ENCODE measurements around the gene PNCK. TPM values are rescaled to one million over a fixed set of nuclear protein-coding genes. Genes with fewer than 3 reads are reported as not detected.

The PNCK gene
- total and polyA plus RNA-seq, 2 of the 13 experiments (the other 11 are each of a cell fraction or from before 2014, with no cell fraction given): 33.1 TPM; not detected in 1

DNA sequence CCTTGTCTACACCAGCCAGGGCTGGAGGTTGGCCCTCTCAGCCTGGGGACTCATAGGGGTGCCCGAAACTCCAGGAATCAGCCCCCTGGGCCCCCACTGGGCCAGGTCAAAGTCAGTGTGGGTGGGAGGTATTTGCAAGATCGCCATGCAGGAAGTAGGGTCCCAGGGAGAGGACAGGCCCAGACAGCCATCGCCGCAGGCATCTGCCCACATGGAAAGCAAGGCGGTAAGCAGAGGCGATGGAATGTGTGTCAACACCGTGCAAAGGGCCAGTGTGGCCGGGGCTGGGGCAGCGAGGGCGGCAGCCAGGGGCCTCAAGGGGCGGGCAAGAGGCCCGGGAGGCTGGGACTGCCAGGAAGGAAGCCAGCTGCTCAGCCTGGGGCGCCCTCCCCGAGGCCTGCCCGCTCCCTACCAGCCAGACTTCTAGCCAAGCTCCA, 45.9 kb downstream of the PNCK start (continued):
- TF ChIP-seq SNAI1 (CRISPR knock-in tag; IDR thresholded peaks at IDR 0.05; ENCODE audit: borderline replicate concordance): no peak
- TF ChIP-seq, protein P1, sequence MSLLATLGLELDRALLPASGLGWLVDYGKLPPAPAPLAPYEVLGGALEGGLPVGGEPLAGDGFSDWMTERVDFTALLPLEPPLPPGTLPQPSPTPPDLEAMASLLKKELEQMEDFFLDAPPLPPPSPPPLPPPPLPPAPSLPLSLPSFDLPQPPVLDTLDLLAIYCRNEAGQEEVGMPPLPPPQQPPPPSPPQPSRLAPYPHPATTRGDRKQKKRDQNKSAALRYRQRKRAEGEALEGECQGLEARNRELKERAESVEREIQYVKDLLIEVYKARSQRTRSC (CRISPR knock-in tag; IDR thresholded peaks at IDR 0.05; ENCODE audit: low read depth): no peak
- TF ChIP-seq ZNF766 (CRISPR knock-in tag; IDR thresholded peaks at IDR 0.05; ENCODE audit: borderline replicate concordance): no peak
- TF ChIP-seq, protein P2, sequence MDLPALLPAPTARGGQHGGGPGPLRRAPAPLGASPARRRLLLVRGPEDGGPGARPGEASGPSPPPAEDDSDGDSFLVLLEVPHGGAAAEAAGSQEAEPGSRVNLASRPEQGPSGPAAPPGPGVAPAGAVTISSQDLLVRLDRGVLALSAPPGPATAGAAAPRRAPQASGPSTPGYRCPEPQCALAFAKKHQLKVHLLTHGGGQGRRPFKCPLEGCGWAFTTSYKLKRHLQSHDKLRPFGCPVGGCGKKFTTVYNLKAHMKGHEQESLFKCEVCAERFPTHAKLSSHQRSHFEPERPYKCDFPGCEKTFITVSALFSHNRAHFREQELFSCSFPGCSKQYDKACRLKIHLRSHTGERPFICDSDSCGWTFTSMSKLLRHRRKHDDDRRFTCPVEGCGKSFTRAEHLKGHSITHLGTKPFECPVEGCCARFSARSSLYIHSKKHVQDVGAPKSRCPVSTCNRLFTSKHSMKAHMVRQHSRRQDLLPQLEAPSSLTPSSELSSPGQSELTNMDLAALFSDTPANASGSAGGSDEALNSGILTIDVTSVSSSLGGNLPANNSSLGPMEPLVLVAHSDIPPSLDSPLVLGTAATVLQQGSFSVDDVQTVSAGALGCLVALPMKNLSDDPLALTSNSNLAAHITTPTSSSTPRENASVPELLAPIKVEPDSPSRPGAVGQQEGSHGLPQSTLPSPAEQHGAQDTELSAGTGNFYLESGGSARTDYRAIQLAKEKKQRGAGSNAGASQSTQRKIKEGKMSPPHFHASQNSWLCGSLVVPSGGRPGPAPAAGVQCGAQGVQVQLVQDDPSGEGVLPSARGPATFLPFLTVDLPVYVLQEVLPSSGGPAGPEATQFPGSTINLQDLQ (CRISPR knock-in tag; IDR thresholded peaks at IDR 0.05): peak; percentile 62
- TF ChIP-seq, protein P3, sequence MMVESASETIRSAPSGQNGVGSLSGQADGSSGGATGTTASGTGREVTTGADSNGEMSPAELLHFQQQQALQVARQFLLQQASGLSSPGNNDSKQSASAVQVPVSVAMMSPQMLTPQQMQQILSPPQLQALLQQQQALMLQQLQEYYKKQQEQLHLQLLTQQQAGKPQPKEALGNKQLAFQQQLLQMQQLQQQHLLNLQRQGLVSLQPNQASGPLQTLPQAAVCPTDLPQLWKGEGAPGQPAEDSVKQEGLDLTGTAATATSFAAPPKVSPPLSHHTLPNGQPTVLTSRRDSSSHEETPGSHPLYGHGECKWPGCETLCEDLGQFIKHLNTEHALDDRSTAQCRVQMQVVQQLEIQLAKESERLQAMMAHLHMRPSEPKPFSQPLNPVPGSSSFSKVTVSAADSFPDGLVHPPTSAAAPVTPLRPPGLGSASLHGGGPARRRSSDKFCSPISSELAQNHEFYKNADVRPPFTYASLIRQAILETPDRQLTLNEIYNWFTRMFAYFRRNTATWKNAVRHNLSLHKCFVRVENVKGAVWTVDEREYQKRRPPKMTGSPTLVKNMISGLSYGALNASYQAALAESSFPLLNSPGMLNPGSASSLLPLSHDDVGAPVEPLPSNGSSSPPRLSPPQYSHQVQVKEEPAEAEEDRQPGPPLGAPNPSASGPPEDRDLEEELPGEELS (CRISPR knock-in tag; IDR thresholded peaks at IDR 0.05): peak; percentile 74
- TF ChIP-seq BRF2 (CRISPR knock-in tag; IDR thresholded peaks at IDR 0.05): peak; percentile 70
- TF ChIP-seq NAIF1 (CRISPR knock-in tag; IDR thresholded peaks at IDR 0.05; ENCODE audit: borderline replicate concordance): peak; percentile 53; the same call in 1 of the 2 replicates
- 0 out of 2 replicates have a peak, but pooled peaks have one; percentile 50 for TF ChIP-seq ZSCAN30 (CRISPR knock-in tag; IDR thresholded peaks at IDR 0.05)
- TF ChIP-seq ZNF432 (CRISPR knock-in tag; IDR thresholded peaks at IDR 0.05; ENCODE audit: borderline replicate concordance): no peak
- 0 out of 2 replicates have a peak, but pooled peaks have one; percentile 8 for TF ChIP-seq ZNF713 (CRISPR knock-in tag; IDR thresholded peaks at IDR 0.05)
- TF ChIP-seq, protein P4, sequence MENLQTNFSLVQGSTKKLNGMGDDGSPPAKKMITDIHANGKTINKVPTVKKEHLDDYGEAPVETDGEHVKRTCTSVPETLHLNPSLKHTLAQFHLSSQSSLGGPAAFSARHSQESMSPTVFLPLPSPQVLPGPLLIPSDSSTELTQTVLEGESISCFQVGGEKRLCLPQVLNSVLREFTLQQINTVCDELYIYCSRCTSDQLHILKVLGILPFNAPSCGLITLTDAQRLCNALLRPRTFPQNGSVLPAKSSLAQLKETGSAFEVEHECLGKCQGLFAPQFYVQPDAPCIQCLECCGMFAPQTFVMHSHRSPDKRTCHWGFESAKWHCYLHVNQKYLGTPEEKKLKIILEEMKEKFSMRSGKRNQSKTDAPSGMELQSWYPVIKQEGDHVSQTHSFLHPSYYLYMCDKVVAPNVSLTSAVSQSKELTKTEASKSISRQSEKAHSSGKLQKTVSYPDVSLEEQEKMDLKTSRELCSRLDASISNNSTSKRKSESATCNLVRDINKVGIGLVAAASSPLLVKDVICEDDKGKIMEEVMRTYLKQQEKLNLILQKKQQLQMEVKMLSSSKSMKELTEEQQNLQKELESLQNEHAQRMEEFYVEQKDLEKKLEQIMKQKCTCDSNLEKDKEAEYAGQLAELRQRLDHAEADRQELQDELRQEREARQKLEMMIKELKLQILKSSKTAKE (CRISPR knock-in tag; IDR thresholded peaks at IDR 0.05; ENCODE audit: borderline replicate concordance): peak; percentile 68; the same call in 1 of the 2 replicates
- TF ChIP-seq ZNF749 (CRISPR knock-in tag; IDR thresholded peaks at IDR 0.05; ENCODE audit: borderline replicate concordance): peak; percentile 24; the same call in 1 of the 2 replicates
- TF ChIP-seq ZNF331 (CRISPR knock-in tag; IDR thresholded peaks at IDR 0.05): peak; percentile 83; the same call in 1 of the 2 replicates
- no peak for TF ChIP-seq TCF12 (IDR thresholded peaks at IDR 0.05)
- TF ChIP-seq TCF12 (CRISPR knock-in tag; IDR thresholded peaks at IDR 0.05): no peak; the same call in 1 of the 2 replicates
- no peak; the same call in 1 of the 2 replicates for TF ChIP-seq SOX5 (CRISPR knock-in tag; IDR thresholded peaks at IDR 0.05; ENCODE audit: borderline replicate concordance)
- TF ChIP-seq MXD1 (CRISPR knock-in tag; IDR thresholded peaks at IDR 0.05): peak; percentile 78; the same call in 1 of the 2 replicates
- peak; percentile 33; the same call in 1 of the 2 replicates for TF ChIP-seq ZNF441 (CRISPR knock-in tag; IDR thresholded peaks at IDR 0.05; ENCODE audit: borderline replicate concordance)
- 0 out of 2 replicates have a peak, but pooled peaks have one; percentile 42 for TF ChIP-seq MIER2 (CRISPR knock-in tag; IDR thresholded peaks at IDR 0.05)
- TF ChIP-seq STAG1 (CRISPR knock-in tag; IDR thresholded peaks at IDR 0.05): peak; percentile 15; the same call in 1 of the 2 replicates
- peak; percentile 91 for TF ChIP-seq FOXO1 (CRISPR knock-in tag; IDR thresholded peaks at IDR 0.05)

Data from HepG2 (cell line).